ENCODE results near the gene NEMP2. TPM values are rescaled to one million over a fixed set of nuclear protein-coding genes. Genes with fewer than 3 reads are reported as not detected.

NEMP2 gene
- total RNA-seq, 1 donor from 2014 or later: 13.8 TPM

DNA sequence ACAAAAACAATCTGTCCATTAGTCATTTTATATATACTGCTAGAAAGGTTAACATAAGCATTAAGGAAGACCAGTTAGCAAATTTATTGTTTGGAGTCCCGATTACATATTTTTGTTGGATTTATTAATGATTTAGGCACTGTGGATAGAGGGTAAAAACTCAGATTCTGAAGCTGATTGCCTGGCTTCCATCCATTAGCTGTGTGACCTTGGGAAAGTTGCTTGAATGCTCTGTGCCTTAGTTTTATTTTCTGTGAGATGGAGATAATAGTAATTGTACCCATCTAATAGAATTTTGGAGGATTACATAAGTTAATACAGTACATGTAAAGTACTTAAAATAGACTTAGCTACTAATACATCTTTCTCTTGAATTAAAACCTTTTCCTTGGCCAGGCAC lies 36.3 kb upstream of the NEMP2 start:
- Histone ChIP-seq H3K79me2 (ENCODE audit: low read depth) (no peaks in the 10 kb centered on the region), H3K4me1 (no peaks in the 10 kb centered on the region), H3K27me3 (no peaks in the 10 kb centered on the region), H3F3A (ENCODE audit: low read depth) (no peaks in the 10 kb centered on the region), H4K20me1 (ENCODE audit: low read depth) (no peaks in the 10 kb centered on the region), H3K36me3 (no peaks in the 10 kb centered on the region), H3K27ac (no peak overlapping the region), H3K9me3 (ENCODE audit: low read depth) (peaks cover 6% of the 10 kb centered on the region), H3K4me2 (no peak overlapping the region), H3K9ac (no peak overlapping the region), H2AFZ (replicated peaks) (no peak overlapping the region), H3K4me3 (no peak overlapping the region)
- Mint-ChIP-seq H3K4me3 (no peak overlapping the region), H3K36me3 (peaks cover 9% of the 10 kb centered on the region), H3K27me3 (ENCODE audit: insufficient read depth, low read depth) (no peaks in the 10 kb centered on the region), H3K9me3 (peaks cover 18% of the 10 kb centered on the region), H3K27ac (no peak overlapping the region), H3K4me1 (peaks cover 2% of the 10 kb centered on the region)
- TF ChIP-seq EZH2phosphoT487 (IDR thresholded peaks at IDR 0.05): no peak
- TF ChIP-seq, protein P1, sequence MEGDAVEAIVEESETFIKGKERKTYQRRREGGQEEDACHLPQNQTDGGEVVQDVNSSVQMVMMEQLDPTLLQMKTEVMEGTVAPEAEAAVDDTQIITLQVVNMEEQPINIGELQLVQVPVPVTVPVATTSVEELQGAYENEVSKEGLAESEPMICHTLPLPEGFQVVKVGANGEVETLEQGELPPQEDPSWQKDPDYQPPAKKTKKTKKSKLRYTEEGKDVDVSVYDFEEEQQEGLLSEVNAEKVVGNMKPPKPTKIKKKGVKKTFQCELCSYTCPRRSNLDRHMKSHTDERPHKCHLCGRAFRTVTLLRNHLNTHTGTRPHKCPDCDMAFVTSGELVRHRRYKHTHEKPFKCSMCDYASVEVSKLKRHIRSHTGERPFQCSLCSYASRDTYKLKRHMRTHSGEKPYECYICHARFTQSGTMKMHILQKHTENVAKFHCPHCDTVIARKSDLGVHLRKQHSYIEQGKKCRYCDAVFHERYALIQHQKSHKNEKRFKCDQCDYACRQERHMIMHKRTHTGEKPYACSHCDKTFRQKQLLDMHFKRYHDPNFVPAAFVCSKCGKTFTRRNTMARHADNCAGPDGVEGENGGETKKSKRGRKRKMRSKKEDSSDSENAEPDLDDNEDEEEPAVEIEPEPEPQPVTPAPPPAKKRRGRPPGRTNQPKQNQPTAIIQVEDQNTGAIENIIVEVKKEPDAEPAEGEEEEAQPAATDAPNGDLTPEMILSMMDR (IDR thresholded peaks at IDR 0.05): no peak
- TF ChIP-seq EZH2 (IDR thresholded peaks at IDR 0.05): no peak
- no peak for DNase-seq (ENCODE audit: low spot score)

DNA sequence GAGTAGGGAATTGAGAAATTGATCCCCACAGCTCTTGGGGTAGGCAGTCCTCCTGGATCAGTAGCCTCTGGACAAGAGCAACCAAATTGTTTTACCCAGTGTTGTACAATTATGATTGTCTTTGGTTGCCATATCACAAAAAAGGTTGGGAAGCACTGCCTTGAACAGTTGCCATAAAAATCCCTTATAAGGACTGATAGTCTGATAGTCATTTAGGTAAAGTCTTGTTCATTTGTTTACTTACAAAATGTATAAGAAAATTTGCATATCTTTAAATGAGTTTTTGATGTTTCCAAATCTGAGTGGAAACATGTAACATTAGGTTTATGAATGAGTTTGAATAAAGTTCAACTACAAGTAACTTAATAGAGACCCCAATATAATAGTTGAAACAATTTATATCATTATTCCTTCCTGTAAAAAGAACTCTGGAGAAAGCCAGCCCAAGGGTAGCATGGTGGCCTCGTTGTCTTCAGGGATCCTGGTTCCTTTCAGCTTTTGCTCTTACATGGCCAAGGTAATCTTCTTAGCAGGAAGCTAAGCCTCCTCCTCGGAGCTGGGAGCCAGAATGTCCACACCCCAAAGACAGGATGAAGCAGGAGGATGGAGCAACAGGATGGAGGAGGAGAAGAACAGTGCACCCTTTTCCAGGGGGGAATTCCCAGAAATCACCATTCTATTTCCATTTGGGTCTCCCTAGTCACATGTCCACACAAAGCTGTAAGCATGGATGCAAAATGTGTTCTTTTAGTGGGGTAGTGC lies 35.7 kb upstream of the NEMP2 start:
- Mint-ChIP-seq H3K36me3 (peaks cover 9% of the 10 kb centered on the region), H3K27ac (no peak overlapping the region), H3K4me3 (no peak overlapping the region), H3K27me3 (ENCODE audit: insufficient read depth, low read depth) (no peaks in the 10 kb centered on the region), H3K4me1 (peaks cover 2% of the 10 kb centered on the region), H3K9me3 (peaks cover 24% of the 10 kb centered on the region)
- no peaks in the 10 kb centered on the region for H3K36me3 ChIP-seq
- no peak overlapping the region for H3K4me2 ChIP-seq
- peak overlapping the region; percentile 42 for H2AFZ ChIP-seq (replicated peaks)
- H3K4me3 ChIP-seq: no peak overlapping the region
- peaks cover 6% of the 10 kb centered on the region for H3K9me3 ChIP-seq (ENCODE audit: low read depth)
- H3K27ac ChIP-seq: no peak overlapping the region
- no peak for DNase-seq (ENCODE audit: low spot score)
- no peaks in the 10 kb centered on the region for H4K20me1 ChIP-seq (ENCODE audit: low read depth)
- H3K9ac ChIP-seq: no peak overlapping the region
- no peaks in the 10 kb centered on the region for H3K27me3 ChIP-seq
- H3F3A ChIP-seq (ENCODE audit: low read depth): no peaks in the 10 kb centered on the region
- TF ChIP-seq EZH2phosphoT487 (IDR thresholded peaks at IDR 0.05) (no peak), EZH2 (IDR thresholded peaks at IDR 0.05) (no peak)
- TF ChIP-seq, protein P1 (IDR thresholded peaks at IDR 0.05): no peak
- H3K79me2 ChIP-seq (ENCODE audit: low read depth): no peaks in the 10 kb centered on the region
- H3K4me1 ChIP-seq: no peaks in the 10 kb centered on the region

DNA sequence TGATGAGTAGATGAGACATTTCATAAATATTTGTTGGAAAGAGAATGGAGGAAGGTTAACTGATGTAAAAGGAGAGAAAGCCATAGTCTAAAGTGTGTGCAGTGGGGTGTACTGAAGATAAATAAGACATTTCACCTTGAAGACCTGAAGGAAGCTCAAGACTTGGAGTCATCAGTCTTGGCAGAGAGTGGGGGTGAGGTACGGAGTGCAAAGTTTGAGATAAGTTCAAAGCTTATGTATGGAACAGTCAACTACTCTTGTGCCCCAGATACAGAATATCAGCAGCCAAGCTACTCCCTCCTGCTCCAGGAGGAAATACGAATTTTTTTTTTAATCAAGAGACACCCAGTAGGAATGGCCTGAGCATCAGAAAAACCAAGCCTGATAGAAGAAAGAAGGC lies 30.3 kb upstream of the NEMP2 start:
- Histone ChIP-seq H3K27ac (no peak overlapping the region), H3K27me3 (no peaks in the 10 kb centered on the region), H4K20me1 (ENCODE audit: low read depth) (no peaks in the 10 kb centered on the region), H3K9ac (no peak overlapping the region), H3K4me2 (no peak overlapping the region), H3K9me3 (ENCODE audit: low read depth) (peaks cover 6% of the 10 kb centered on the region), H3K79me2 (ENCODE audit: low read depth) (no peaks in the 10 kb centered on the region), H3F3A (ENCODE audit: low read depth) (no peaks in the 10 kb centered on the region), H2AFZ (replicated peaks) (no peak overlapping the region), H3K36me3 (no peaks in the 10 kb centered on the region), H3K4me3 (no peak overlapping the region), H3K4me1 (no peaks in the 10 kb centered on the region)
- peaks cover 24% of the 10 kb centered on the region for H3K9me3 Mint-ChIP-seq
- DNase-seq (ENCODE audit: low spot score): no peak
- no peaks in the 10 kb centered on the region for H3K27me3 Mint-ChIP-seq (ENCODE audit: insufficient read depth, low read depth)
- H3K27ac Mint-ChIP-seq: no peak overlapping the region
- H3K36me3 Mint-ChIP-seq: peaks cover 9% of the 10 kb centered on the region
- peaks cover 7% of the 10 kb centered on the region for H3K4me1 Mint-ChIP-seq
- H3K4me3 Mint-ChIP-seq: no peak overlapping the region
- TF ChIP-seq, protein P1 (IDR thresholded peaks at IDR 0.05): no peak
- TF ChIP-seq EZH2phosphoT487 (IDR thresholded peaks at IDR 0.05) (no peak), EZH2 (IDR thresholded peaks at IDR 0.05) (no peak)
